Gastrocnemius medialis (tissue), 4 donors: Measurements from ENCODE around the gene ANKS6.

ENCODE experiments used
- CTCF ChIP-seq, 5 experiments: fragments of 450-650 bp in 3 of 5; fragments of 200-600 bp in 2 of 5; sonication (generic) in 2 of 5; IDR thresholded peaks in 4 of 5; conservative IDR thresholded peaks in 1 of 5; 1 replicate in 4 of 5; 2 replicates in 1 of 5; pipeline ENCODE4 v1.5.1; 2016 to 2019; ENCODE audit warnings: antibody characterized with exemption in 5 of 5, mild to moderate bottlenecking in 3 of 5, moderate library complexity in 3 of 5
- POLR2A ChIP-seq, 2 donors: fragments of 450-650 bp; IDR thresholded peaks; one replicate each; pipeline ENCODE4 v1.6.1; 2017; ENCODE audit warnings: antibody characterized with exemption in 2 of 2, mild to moderate bottlenecking in 2 of 2, moderate library complexity in 2 of 2

- TF ChIP-seq POLR2A (IDR thresholded peaks at IDR 0.05) = no peak
- TF ChIP-seq CTCF (IDR thresholded peaks at IDR 0.05 in 4 of 5, conservative IDR thresholded peaks at IDR 0.05 in 1 of 5) = no peak
These were observed 28.4 kb downstream of the ANKS6 start for GRCh38 chr9:98767915-98768314.
